GM18868 (cell line): ENCODE data around the gene SLC45A1.

Experiments used
- ATAC-seq: cut with Tn5 transposase; IDR thresholded peaks from one replicate; pipeline ENCODE4 v1.9.1; 2021; ENCODE audit warnings: mild to moderate bottlenecking, moderate library complexity; ENCODE audit not compliant: unreplicated experiment

SLC45A1 gene

GRCh38 chr1:8352471-8352845 lies 34.5 kb downstream of the SLC45A1 start:
- no peak for ATAC-seq

- no peak for ATAC-seq
These were observed 35.2 kb downstream of the SLC45A1 start for GRCh38 chr1:8352886-8353785.

DNA sequence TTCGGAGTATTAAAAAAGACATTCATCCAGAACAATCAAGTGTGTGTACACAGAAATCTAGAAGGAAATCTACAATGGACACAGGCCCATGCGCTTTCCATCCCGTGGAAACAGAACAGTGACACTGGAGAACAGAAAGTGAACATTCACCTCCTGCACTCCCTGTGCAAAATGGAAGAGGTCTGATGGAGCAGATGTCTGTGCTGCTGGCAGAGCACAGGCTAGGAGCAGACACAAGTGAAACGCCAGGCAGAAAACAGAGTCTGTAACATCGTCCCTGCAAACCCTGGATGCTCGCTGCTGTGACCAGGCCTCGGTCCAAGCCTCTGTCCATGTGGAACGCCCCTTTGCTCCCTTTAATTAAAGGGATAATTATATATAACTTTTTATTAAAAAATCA lies 36.1 kb downstream of the SLC45A1 start:
- no peak for ATAC-seq

- no peak for ATAC-seq
These were observed 37.7 kb downstream of the SLC45A1 start for GRCh38 chr1:8355439-8356255.

- no peak for ATAC-seq
These were observed 38.6 kb downstream of the SLC45A1 start for GRCh38 chr1:8356256-8357209.

- ATAC-seq, result no peak
These were observed 39.6 kb downstream of the SLC45A1 start for GRCh38 chr1:8357329-8358101.

GRCh38 chr1:8358241-8358896 lies 40.5 kb downstream of the SLC45A1 start:
- no peak for ATAC-seq

DNA sequence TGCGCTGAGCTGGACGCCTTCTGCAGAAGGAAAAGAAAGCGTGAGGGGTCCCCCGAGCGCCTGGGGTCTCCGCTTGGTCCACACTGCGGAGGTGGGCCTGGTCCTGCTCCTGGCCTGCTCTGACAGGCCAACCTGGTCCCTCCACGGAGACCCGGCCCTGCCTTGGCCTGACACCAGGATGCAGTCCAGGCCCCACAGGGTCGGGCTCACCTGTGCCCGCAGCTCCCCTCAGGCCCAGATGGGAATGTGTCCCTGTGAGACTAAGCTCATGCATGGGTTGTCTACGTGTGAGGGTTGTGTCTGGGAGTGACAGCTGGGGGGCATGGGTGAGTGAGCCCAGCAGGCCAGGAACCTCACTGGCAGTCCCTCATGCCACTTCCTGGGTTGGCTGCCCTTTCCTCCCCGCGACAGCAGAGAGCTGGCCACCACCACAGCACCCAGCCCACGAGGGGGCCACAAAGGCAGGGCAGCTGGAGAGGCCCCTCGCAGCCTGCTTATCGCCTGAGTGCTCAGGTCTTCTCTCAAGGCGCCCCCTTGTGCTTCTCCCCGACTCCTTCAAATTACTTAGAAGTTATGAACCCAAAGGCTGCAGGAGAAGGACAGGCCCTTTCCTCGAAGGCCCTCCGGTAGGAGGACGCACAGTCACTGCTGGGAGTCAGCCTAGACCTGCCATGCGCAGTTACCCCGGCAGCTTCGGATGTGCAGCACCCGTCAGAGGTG lies 41.1 kb downstream of the SLC45A1 start:
- no peak for ATAC-seq

GRCh38 chr1:8359617-8360481 lies 41.9 kb downstream of the SLC45A1 start:
- ATAC-seq, result no peak

DNA sequence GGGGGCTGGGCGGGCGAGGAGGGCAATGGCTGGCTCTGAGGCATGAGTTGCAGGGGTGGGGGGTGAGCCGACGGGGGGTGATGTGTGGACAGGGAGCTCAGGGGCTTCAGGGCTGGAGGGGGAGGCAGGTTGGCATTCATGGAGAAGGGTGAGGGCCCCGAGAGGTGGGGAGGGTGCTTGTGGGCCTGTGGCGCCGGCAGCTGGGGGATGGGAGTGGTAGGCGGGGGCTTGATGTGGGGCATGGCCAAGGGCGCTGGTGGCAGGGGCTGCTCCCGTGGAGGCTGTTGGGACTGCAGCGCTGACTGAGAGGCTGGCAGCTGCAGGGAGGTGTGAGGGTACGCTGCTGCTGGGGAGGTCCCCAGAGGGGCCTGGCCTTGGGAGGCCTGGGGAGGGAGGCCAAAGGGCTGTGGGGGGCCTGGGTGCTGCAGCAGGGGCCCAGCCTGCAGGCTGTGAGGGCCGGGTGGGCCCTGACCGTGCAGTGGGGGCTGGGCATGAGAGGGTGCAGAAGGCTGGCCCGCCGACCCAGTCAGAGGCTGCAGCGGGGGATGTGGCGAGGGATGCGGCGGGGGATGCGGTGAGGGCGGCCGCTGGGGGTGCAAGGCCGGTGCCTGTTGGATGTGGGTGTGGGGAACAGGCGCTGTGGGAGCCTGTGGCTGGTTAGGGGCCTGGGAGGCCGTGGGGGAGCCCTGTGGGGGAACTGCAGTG lies 42.7 kb downstream of the SLC45A1 start:
- no peak for ATAC-seq

DNA sequence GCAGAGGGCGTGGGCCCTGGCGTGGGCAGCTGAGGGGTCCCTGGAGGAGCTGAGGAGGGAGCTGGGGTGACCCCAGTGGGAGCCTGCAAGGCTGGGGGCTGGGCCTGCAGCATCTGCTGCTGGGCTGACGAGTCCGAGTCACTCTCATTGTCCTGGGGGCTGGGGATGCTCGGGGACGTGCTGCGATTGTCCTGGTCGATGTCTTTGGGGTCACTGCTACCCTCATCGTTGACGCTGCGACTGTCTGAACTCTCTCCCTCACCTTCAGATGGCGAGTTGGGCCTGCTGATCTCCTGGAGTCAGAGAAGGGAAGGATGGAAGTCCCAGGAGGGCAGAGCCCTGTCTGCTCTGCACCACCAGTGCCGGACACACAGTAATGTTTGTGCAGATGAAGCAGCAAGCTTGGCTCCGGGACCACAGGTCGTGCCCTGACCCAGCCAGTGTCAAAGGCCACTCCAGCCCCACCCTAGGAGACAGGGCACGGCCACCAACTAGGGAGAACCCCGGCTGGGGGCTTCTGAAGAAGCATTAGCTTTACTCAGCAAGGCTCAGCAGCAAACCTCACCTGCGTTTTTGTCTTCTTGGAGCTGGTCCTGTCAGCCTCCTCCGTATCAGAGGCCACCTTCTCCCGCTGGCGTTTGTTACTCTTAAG lies 43.4 kb downstream of the SLC45A1 start:
- ATAC-seq, result no peak

DNA sequence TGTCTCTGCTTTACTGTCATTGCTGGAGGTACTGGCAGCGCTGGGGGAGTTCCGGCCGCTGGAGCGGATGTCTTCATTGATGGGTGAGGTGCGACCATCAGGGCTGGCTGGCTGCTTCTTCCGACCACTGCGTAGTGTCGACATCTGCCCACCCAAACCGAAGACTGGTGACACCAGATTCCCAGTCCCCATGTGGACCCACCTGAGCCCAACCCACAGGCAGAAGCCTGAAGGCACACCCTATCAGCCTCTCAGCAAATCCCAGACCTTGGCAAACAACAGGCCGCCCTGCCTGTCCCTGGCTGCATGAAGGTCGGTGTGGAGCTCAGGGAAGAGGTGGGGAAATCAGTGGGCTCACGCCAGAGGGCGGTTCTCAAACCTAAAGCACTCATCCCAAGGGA lies 44.8 kb downstream of the SLC45A1 start:
- ATAC-seq, result no peak

DNA sequence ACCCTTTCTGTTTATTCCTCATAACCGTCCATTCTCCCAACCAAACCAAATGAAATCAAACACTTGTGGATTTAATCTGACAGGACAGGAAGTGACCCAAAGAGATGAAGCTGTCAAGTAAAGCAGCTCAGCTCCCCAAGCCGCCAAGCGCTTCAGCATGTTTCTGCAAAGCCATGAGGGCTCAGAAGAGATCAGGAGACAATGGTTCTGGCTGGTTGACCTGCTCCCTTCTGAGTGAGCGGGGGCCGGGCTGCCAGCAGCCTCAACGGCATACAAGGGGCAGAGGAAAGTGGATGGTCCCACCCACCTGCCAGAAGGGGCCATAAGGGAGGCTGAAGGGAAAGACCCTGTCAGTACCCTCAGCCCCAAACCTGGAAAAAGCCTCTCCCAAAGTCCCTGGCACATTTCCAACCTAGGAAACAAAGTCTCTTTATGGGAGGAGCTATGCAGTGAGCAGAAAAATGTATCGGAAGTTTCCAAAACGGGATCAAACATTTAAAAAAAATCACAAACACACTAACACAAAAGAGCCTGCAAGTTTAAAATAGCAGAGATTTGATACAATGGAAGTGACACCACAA lies 45.4 kb downstream of the SLC45A1 start:
- ATAC-seq, result no peak

DNA sequence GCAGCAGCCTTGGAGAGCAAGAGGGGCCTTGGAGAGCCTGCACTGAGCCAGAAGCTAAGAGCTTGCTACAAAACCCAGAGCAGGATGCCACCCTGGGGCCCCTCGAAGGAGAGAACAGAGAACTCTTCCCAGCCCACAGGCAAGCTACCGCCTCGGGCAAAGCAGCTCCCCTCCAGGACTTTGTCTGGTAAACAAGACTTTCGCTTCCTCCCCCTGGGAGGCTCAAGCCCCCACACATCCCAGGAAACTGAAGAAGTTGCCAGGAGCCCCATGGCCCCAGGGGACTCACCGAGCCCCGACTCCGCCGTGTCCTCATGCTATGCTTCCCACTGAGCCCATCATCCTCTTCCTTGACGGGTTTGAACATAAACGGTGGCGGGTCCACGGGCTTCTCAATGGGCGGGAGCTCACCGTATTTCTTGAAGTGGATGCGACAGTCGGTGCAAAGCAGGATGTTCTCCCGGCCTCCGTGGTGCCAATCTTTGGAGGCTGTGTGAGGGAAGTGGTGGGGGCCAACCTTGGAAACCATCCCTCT lies 45.9 kb downstream of the SLC45A1 start:
- ATAC-seq, result no peak

- ATAC-seq, result no peak
These were observed 46.9 kb downstream of the SLC45A1 start for GRCh38 chr1:8364528-8365442.
